Measurements from ENCODE around the gene LEF1.

LEF1 gene

DNA sequence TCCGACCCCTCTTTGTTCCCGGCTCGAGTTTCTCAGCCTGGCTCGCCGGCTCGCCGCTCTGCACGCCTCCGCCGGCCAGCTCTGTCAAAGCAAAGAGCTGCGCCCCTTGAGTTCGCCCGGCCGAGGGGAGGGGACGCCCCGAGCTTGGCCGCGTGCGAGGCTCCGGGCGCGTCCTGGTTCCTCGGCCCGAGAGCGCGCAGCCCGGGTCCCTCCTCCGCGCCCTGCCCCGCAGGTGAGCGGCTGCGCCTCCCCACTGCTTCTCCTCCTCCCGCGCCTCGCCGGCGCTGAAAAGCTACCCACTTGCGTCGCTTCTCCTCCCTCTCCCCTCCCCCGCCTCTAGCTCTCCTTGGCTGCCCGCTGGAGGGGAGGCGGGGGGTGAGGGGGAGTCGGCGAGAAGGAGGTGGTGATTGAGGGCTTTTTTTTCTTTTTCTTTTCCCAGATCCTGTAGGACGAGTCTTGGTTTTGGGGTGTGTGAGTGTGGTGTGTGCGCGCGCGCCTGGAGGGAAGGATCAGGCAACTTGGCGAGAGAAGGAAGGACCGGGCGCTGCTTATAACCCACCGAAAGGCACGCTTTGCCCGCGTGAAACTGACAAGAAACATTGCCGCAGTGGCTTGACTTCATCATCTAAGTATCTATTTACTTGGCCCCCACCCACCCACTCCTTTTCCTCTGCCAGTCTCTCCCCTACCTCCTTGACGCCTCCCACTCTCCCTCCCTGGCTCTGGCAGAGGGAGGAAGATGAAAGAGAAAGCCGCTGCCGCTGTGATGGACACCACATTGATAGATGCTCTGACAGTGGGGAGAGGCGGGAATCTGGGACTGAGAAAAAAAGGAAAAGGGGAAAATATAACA lies at the start of gene LEF1:
LEF1 (minus strand) TSS at position 262 of the 853 bp plus-strand sequence. CDS start 1,165 bp downstream, outside the sequence.
- no peak for DNase-seq

DNA sequence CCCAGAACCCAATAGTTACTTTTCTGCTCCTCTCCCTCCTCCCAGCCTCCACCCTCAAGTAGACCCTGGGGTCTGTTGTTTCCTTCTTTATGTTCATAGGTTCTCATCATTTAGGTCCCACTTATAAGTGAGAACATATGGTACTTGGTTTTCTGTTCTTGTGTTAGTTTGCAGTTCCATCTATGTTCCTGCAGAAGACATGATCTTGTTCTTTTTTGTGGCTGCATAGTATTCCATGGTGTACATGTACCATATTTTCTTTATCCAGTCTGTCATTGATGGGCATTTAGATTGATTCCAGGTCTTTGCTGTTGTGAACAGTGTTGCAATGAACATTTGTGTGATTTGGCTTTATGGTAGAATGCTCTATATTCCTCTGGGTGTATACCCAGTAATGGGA lies 47.8 kb upstream of the LEF1 start:
- no peak for DNase-seq

- DNase-seq = no peak
Measured at GRCh38 chr4:108215055-108215454, 46.3 kb upstream of the LEF1 start.

GRCh38 chr4:108213723-108214122 lies 45.0 kb upstream of the LEF1 start:
- no peak for DNase-seq

DNA sequence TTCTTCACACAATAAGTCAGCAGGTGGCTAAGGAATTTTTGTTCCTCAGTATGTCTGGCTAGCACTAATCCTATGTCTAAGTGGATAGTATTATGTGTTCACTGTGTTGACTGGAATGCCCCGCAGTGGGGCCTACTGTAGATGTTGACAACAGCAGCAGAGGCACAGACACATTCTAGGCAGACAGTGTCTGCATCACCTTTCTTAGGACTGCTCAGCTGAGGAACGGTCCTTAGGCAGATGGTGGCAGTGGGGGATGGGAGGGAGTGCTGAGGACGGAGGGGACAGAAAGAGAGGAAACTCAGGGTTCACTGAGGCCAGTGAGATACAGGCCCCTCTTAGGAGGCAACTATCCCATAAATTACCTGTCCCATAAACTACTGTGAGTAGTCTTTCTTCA lies 44.6 kb upstream of the LEF1 start:
- no peak for DNase-seq

GRCh38 chr4:108210989-108211835 lies 42.5 kb upstream of the LEF1 start:
- no peak for DNase-seq

GRCh38 chr4:108209489-108209888 lies 40.8 kb upstream of the LEF1 start:
- no peak for DNase-seq

GRCh38 chr4:108205859-108206258 lies 37.1 kb upstream of the LEF1 start:
- no peak for DNase-seq

GRCh38 chr4:108204518-108204917 lies 35.8 kb upstream of the LEF1 start:
- no peak for DNase-seq

- DNase-seq = no peak
Measured at GRCh38 chr4:108203377-108203776, 34.6 kb upstream of the LEF1 start.

DNA sequence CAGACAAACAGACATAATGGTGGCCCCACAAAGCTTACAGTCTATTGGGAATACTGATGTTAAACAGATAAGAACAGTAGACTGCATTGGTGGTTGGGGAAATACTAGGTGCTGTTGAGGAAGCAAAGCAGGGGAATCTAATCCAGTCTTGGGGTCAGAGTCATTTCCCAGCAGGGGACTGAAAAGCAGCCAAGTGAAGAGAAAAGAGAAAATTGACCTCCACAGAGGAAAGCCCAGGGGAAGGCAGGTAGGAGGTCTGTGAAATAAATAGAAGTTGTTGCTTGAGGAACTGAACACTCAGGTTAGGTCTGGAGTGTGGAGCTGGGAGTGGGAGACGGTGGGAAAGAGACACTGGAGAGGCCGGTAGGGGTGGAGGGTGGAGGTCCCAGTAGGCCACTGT lies 33.0 kb upstream of the LEF1 start:
- no peak for DNase-seq

DNA sequence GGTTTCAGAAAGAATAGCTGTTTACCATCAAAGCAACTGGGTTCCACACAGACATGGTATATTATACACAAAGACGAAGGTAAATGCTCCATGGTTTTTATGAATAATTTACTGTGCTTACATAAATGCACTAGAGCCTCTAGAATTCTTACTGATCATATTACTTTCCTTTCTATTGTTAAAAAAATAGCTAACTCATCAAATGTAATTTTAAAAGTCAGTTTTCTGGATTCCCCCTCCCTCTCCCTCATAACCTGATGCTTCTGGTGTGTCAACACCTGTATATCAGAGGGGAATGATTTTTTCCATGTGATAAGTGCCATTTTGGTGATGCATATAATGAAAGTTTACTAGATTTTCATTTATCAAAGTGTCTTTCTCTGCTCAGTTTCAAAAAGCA lies 31.1 kb upstream of the LEF1 start:
- no peak for DNase-seq

GRCh38 chr4:108193886-108194672 lies 25.3 kb upstream of the LEF1 start:
- DNase-seq = no peak

GRCh38 chr4:108192935-108193334 lies 24.2 kb upstream of the LEF1 start:
- DNase-seq = no peak

- no peak for DNase-seq
Measured at GRCh38 chr4:108192056-108192455, 23.3 kb upstream of the LEF1 start.

GRCh38 chr4:108191269-108191914 lies 22.7 kb upstream of the LEF1 start:
- DNase-seq = no peak

DNA sequence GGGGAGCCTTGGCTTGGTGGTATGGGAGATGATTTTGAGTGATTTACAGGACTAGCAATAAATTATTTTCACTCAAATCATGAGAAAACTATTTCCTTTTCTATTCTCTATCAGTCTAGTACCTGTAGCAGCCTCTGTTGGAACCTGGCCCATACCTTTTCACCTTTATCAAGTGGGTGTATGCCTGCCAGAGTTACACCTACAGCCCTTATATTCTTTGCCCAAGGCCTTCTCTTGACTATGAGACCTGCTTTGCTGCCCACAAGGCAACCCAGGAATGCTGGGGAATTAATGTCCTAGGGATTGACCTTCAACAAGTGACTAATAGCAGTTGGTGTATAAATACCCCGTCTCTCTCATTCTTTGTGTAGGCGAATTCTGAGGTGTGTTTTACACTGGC lies 20.0 kb upstream of the LEF1 start:
- no peak for DNase-seq

- no peak for DNase-seq
Measured at GRCh38 chr4:108185252-108185651, 16.5 kb upstream of the LEF1 start.

DNA sequence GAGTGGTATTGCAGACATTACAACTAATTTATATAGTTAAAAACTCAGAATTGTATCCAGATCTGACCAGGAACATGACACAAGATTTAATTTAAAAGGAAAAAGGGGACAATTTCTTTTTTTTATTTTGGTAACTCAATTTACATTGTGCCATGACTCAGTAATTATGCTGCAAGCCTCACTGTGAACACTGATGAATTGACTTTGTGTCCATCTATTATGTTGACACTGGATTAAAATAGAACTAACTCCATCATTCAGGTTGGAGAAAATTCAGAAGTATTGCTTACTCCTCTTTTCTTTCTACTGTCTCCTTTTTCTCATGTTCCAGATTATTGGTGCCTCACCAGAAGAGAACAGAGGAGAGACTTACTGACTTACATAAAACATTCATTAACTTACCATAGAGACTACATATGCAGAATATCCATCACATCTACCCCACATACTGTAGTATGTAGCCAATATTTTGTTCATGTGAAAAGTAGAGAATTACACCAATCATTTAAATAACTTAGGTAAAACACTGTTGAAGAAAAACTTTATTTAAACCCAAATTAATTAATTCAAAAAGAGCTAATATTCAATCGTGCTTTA lies 15.8 kb upstream of the LEF1 start:
- no peak for DNase-seq

DNA sequence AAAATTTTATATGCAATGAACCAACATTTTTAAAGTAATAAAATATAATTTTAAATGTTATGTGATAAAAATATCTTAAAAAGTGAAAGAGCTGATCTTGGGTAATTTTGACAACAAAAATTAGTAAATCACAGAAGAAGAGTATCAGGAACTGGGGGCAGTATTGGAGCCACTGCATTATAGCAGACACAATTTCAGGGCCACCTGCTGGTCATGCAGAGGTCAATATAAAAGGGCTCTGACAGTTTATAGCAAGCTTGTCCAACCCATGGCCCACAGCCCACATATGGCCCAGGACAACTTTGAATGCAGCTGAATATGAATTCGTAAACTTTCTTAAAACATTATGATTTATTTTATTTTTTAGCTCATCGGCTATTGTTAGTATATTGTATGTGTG lies 13.0 kb upstream of the LEF1 start:
- DNase-seq = no peak

- DNase-seq = no peak
Measured at GRCh38 chr4:108180513-108180912, 11.8 kb upstream of the LEF1 start.

DNA sequence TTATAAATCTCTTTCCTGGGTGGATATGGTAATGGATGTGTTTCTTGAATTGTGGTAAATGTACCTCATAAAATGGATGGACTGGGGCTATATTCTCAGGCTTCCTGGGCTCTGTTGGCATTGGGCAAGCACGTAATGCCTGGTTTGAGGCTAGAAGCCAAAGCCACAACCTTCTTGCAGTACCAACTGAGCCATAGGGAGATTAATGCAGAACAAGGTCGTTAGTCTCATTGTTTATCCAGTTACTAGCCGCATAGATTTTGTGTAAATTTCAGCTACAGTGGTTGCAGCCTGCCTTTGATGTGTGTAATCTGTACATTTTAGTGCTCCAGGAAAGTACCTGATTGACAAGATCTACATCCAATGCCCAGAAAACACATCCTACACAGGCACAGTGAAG lies 7.2 kb upstream of the LEF1 start:
- no peak for DNase-seq

All from NCI-H446 (cell line).